WTC11 (cell line): ENCODE results near the gene SNX10. TPM values are rescaled to one million over a fixed set of nuclear protein-coding genes. Genes with fewer than 3 reads are reported as not detected.

Experiments
- ATAC-seq: fragments of 200-7000 bp; cut with Tn5 transposase; 2 replicates; pipeline ENCODE4 v1.10.0; 2021; ENCODE audit warnings: mild to moderate bottlenecking, moderate library complexity
- CTCF ChIA-PET: fragments of 300-600 bp; sonication (Branson Sonifier 250); formaldehyde crosslinking; loops from one replicate; lab custom pipeline; 2021; ENCODE audit warnings: antibody characterized with exemption; lab: Charles Lee
- POLR2A ChIA-PET: fragments of 350-600 bp; sonication (Branson Sonifier 250); formaldehyde crosslinking; loops from one replicate; lab custom pipeline; 2021; ENCODE audit warnings: antibody characterized with exemption; lab: Charles Lee
- DNase-seq: peaks from one replicate; pipeline ENCODE4 v3.0.0; 2021; ENCODE audit warnings: low spot score
- H3K27ac Mint-ChIP-seq: 2 replicates; pipeline ENCODE4 v1.8.0; 2021; ENCODE audit warnings: mixed read lengths
- H3K27me3 Mint-ChIP-seq: 2 replicates; pipeline ENCODE4 v1.8.0; 2021; ENCODE audit warnings: low read depth, mild to moderate bottlenecking, moderate library complexity, mixed read lengths
- H3K36me3 Mint-ChIP-seq: 2 replicates; pipeline ENCODE4 v1.8.0; 2021; ENCODE audit warnings: mixed read lengths
- H3K4me1 Mint-ChIP-seq: 2 replicates; pipeline ENCODE4 v1.8.0; 2022; ENCODE audit warnings: mixed read lengths
- H3K4me3 Mint-ChIP-seq: 2 replicates; pipeline ENCODE4 v1.8.0; 2021; ENCODE audit warnings: mild to moderate bottlenecking, moderate library complexity, mixed read lengths
- H3K9me3 Mint-ChIP-seq: 2 replicates; pipeline ENCODE4 v1.8.0; 2021; ENCODE audit warnings: mixed read lengths
- ATF2 ChIP-seq: sonication (generic); formaldehyde crosslinking; IDR thresholded peaks from 2 replicates; pipeline ENCODE4 v1.8.1; 2022; ENCODE audit warnings: low read depth, missing genetic modification reagents, borderline replicate concordance
- CBFB ChIP-seq: sonication (generic); formaldehyde crosslinking; IDR thresholded peaks from 2 replicates; pipeline ENCODE4 v1.8.1; 2022; ENCODE audit warnings: mild to moderate bottlenecking, low read depth, missing genetic modification reagents
- ELF4 ChIP-seq: sonication (generic); formaldehyde crosslinking; IDR thresholded peaks from 2 replicates; pipeline ENCODE4 v1.8.1; 2022; ENCODE audit warnings: low read depth, mild to moderate bottlenecking, moderate library complexity, missing genetic modification reagents
- FOXK1 ChIP-seq: sonication (generic); formaldehyde crosslinking; IDR thresholded peaks from 2 replicates; pipeline ENCODE4 v1.8.0; 2022; ENCODE audit warnings: mild to moderate bottlenecking, moderate library complexity, missing genetic modification reagents
- FOXP1 ChIP-seq: sonication (generic); formaldehyde crosslinking; IDR thresholded peaks from 2 replicates; pipeline ENCODE4 v1.8.0; 2022; ENCODE audit warnings: missing genetic modification reagents, mild to moderate bottlenecking, moderate library complexity, borderline replicate concordance
- FOXP4 ChIP-seq: sonication (generic); formaldehyde crosslinking; IDR thresholded peaks from 2 replicates; pipeline ENCODE4 v1.8.0; 2022; ENCODE audit warnings: mild to moderate bottlenecking, missing genetic modification reagents
- GTF2I ChIP-seq: fragments of 250-450 bp; sonication (Bioruptor Pico); conservative IDR thresholded peaks from 2 replicates; pipeline ENCODE4 v1.4.0; 2021; ENCODE audit warnings: mild to moderate bottlenecking
- JAZF1 ChIP-seq: fragments of 250-450 bp; sonication (Bioruptor Pico); IDR thresholded peaks from 2 replicates; pipeline ENCODE4 v1.9.0; 2021; ENCODE audit warnings: moderate library complexity, mild to moderate bottlenecking, inconsistent platforms
- MYBL2 ChIP-seq: sonication (generic); formaldehyde crosslinking; IDR thresholded peaks from 2 replicates; pipeline ENCODE4 v1.8.1; 2023; ENCODE audit warnings: mild to moderate bottlenecking, moderate library complexity, missing genetic modification reagents
- NFATC4 ChIP-seq: fragments of 250-450 bp; sonication (Bioruptor Pico); IDR thresholded peaks from 2 replicates; pipeline ENCODE4 v1.9.0; 2021; ENCODE audit warnings: mild to moderate bottlenecking
- NFE2L1 ChIP-seq: sonication (generic); formaldehyde crosslinking; IDR thresholded peaks from 2 replicates; pipeline ENCODE4 v1.8.1; 2023; ENCODE audit warnings: missing genetic modification reagents
- NR2C2 ChIP-seq: sonication (generic); formaldehyde crosslinking; IDR thresholded peaks from 2 replicates; pipeline ENCODE4 v1.8.0; 2022; ENCODE audit warnings: mild to moderate bottlenecking, missing genetic modification reagents
- PRRX2 ChIP-seq: fragments of 250-450 bp; sonication (Bioruptor Pico); IDR thresholded peaks from 2 replicates; pipeline ENCODE4 v1.8.0; 2021; ENCODE audit warnings: mild to moderate bottlenecking
- RELA ChIP-seq: sonication (generic); formaldehyde crosslinking; IDR thresholded peaks from 2 replicates; pipeline ENCODE4 v1.8.1; 2022; ENCODE audit warnings: missing genetic modification reagents, mild to moderate bottlenecking, borderline replicate concordance
- USF1 ChIP-seq: sonication (generic); formaldehyde crosslinking; IDR thresholded peaks from 2 replicates; pipeline ENCODE4 v1.8.0; 2022; ENCODE audit warnings: mild to moderate bottlenecking, missing genetic modification reagents
- ZNF263 ChIP-seq: sonication (generic); formaldehyde crosslinking; IDR thresholded peaks from 2 replicates; pipeline ENCODE4 v1.8.1; 2022; ENCODE audit warnings: low read depth, mild to moderate bottlenecking, moderate library complexity, missing genetic modification reagents
- ZNF396 ChIP-seq: fragments of 250-450 bp; sonication (Bioruptor Pico); IDR thresholded peaks from 2 replicates; pipeline ENCODE4 v1.8.0; 2021; ENCODE audit warnings: mild to moderate bottlenecking, moderate library complexity, borderline replicate concordance
- total RNA-seq: library from RNA; stranded (reverse); gene quantifications from 3 replicates; pipeline ENCODE4 v1.2.3, GENCODE V29; 2021
- TF ChIP-seq, protein P1 (sequence below): fragments of 250-450 bp; sonication (Bioruptor Pico); IDR thresholded peaks from 2 replicates; pipeline ENCODE4 v1.9.0; 2021; ENCODE audit warnings: moderate library complexity, mild to moderate bottlenecking, inconsistent platforms, borderline replicate concordance
- TF ChIP-seq, protein P2 (sequence below): sonication (generic); formaldehyde crosslinking; conservative IDR thresholded peaks from 2 replicates; pipeline ENCODE4 v1.8.1; 2023; ENCODE audit warnings: mild to moderate bottlenecking, low read depth, missing genetic modification reagents, moderate library complexity
- TF ChIP-seq, protein P3 (sequence below): sonication (generic); formaldehyde crosslinking; IDR thresholded peaks from 2 replicates; pipeline ENCODE4 v1.8.0; 2022; ENCODE audit warnings: mild to moderate bottlenecking, missing genetic modification reagents

The SNX10 gene
- total RNA-seq, 1 experiment from 2014 or later: 10.8 TPM

GRCh38 chr7:26295015-26295414 is 3.4 kb downstream of the SNX10 start:
- 0 out of 2 replicates have a peak, but pooled peaks cover 4% of the 10 kb centered on the region for H3K36me3 Mint-ChIP-seq
- ChIA-PET POLR2A (no interaction called here), CTCF (no interaction called here)
- DNase-seq: no peak
- no peak for TF ChIP-seq ZNF396 (CRISPR knock-in tag)
- TF ChIP-seq NR2C2 (CRISPR knock-in tag): no peak
- H3K9me3 Mint-ChIP-seq: peaks cover 4% of the 10 kb centered on the region; the same call in 1 of the 2 replicates
- H3K4me1 Mint-ChIP-seq: peaks cover 19% of the 10 kb centered on the region
- H3K27ac Mint-ChIP-seq: no peak overlapping the region
- no peaks in the 10 kb centered on the region; the same call in 1 of the 2 replicates for H3K27me3 Mint-ChIP-seq
- H3K4me3 Mint-ChIP-seq: no peak overlapping the region
- no peak for ATAC-seq

DNA sequence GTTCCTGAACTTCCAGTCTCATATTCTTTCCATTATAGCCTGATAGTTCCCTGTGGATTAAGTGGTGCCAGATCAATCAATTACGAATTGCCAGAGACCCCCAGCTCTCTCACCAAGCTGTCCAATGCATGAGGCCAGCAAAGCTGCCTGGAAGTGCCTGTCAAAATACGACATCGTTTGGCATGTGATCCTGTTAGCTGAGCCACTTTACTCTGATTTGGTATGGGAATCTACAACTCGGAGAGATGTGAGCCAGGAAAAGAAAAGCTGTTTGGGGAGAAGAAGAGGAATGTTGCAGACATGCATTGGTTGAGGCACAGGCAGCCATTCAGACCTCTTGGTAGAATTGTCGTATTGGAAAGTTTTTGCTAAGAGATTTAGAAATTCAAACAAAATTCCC is 3.9 kb downstream of the SNX10 start:
- CTCF ChIA-PET: no interaction called here
- no peak overlapping the region for H3K27ac Mint-ChIP-seq
- H3K27me3 Mint-ChIP-seq: no peaks in the 10 kb centered on the region; the same call in 1 of the 2 replicates
- TF ChIP-seq FOXP1 (CRISPR knock-in tag) (no peak), USF1 (CRISPR knock-in tag) (no peak), FOXK1 (CRISPR knock-in tag) (no peak), ELF4 (CRISPR knock-in tag) (no peak)
- TF ChIP-seq, protein P1, sequence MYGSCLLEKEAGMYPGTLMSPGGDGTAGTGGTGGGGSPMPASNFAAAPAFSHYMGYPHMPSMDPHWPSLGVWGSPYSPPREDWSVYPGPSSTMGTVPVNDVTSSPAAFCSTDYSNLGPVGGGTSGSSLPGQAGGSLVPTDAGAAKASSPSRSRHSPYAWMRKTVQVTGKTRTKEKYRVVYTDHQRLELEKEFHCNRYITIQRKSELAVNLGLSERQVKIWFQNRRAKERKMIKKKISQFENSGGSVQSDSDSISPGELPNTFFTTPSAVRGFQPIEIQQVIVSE (CRISPR knock-in tag): no peak
- no peak for DNase-seq
- POLR2A ChIA-PET: no interaction called here
- H3K4me1 Mint-ChIP-seq: peaks cover 19% of the 10 kb centered on the region
- H3K9me3 Mint-ChIP-seq: peaks cover 4% of the 10 kb centered on the region; the same call in 1 of the 2 replicates
- no peak for ATAC-seq
- no peak overlapping the region for H3K4me3 Mint-ChIP-seq
- H3K36me3 Mint-ChIP-seq: 0 out of 2 replicates have a peak, but pooled peaks cover 4% of the 10 kb centered on the region

DNA sequence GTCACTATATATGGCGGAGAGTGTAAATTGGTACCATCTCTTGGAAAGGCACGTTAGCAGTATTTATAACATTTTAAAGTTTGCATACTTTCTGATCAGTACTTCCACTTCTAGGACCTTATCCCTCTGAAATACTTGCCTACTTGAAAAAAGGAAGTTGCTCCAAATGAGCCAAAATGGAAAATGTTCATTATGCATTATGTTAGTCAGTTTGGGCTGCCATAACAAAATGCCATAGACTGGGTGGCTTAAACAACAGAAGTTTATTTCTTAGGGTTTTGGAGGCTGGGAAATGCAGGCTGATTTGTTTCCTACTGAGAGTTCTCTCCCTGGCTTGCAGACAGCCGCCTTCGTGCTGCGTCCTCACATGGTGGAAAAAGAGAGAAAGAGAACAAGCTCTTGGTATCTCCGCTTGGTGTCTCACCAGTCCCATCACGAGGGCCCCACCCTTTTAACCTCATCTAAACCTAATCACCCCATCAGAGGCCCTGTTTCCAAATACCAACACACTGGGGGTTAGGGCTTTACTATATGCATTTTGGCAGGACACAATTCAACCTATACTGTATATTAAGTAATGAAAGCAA is 6.9 kb downstream of the SNX10 start:
- DNase-seq (no peak), ATAC-seq (no peak)
- ChIA-PET CTCF (no interaction called here), POLR2A (no interaction called here)
- Mint-ChIP-seq H3K27me3 (no peaks in the 10 kb centered on the region), H3K36me3 (0 out of 2 replicates have a peak, but pooled peaks cover 4% of the 10 kb centered on the region), H3K9me3 (peaks cover 4% of the 10 kb centered on the region; the same call in 1 of the 2 replicates), H3K4me3 (no peak overlapping the region), H3K27ac (no peak overlapping the region), H3K4me1 (peaks cover 15% of the 10 kb centered on the region)
- TF ChIP-seq CBFB: no peak
- TF ChIP-seq ZNF263: no peak
- TF ChIP-seq PRRX2 (CRISPR knock-in tag): no peak
- no peak for TF ChIP-seq GTF2I
- no peak for TF ChIP-seq FOXP4 (CRISPR knock-in tag)
- TF ChIP-seq JAZF1 (CRISPR knock-in tag): no peak
- no peak for TF ChIP-seq RELA (CRISPR knock-in tag)
- TF ChIP-seq, protein P2, sequence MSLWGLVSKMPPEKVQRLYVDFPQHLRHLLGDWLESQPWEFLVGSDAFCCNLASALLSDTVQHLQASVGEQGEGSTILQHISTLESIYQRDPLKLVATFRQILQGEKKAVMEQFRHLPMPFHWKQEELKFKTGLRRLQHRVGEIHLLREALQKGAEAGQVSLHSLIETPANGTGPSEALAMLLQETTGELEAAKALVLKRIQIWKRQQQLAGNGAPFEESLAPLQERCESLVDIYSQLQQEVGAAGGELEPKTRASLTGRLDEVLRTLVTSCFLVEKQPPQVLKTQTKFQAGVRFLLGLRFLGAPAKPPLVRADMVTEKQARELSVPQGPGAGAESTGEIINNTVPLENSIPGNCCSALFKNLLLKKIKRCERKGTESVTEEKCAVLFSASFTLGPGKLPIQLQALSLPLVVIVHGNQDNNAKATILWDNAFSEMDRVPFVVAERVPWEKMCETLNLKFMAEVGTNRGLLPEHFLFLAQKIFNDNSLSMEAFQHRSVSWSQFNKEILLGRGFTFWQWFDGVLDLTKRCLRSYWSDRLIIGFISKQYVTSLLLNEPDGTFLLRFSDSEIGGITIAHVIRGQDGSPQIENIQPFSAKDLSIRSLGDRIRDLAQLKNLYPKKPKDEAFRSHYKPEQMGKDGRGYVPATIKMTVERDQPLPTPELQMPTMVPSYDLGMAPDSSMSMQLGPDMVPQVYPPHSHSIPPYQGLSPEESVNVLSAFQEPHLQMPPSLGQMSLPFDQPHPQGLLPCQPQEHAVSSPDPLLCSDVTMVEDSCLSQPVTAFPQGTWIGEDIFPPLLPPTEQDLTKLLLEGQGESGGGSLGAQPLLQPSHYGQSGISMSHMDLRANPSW (CRISPR knock-in tag): no peak
- no peak for TF ChIP-seq FOXK1 (CRISPR knock-in tag)
- TF ChIP-seq ZNF396 (CRISPR knock-in tag): no peak
- no peak for TF ChIP-seq USF1 (CRISPR knock-in tag)
- TF ChIP-seq NFE2L1 (CRISPR knock-in tag): no peak
- TF ChIP-seq, protein P1 (CRISPR knock-in tag): no peak
- TF ChIP-seq ATF2 (CRISPR knock-in tag): no peak
- TF ChIP-seq NFATC4 (CRISPR knock-in tag): no peak
- no peak for TF ChIP-seq MYBL2 (CRISPR knock-in tag)
- TF ChIP-seq, protein P3, sequence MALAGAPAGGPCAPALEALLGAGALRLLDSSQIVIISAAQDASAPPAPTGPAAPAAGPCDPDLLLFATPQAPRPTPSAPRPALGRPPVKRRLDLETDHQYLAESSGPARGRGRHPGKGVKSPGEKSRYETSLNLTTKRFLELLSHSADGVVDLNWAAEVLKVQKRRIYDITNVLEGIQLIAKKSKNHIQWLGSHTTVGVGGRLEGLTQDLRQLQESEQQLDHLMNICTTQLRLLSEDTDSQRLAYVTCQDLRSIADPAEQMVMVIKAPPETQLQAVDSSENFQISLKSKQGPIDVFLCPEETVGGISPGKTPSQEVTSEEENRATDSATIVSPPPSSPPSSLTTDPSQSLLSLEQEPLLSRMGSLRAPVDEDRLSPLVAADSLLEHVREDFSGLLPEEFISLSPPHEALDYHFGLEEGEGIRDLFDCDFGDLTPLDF (CRISPR knock-in tag): no peak
